HG03108 (cell line): ENCODE data around the gene SRD5A1.

ENCODE experiments used
- ATAC-seq: cut with Tn5 transposase; IDR thresholded peaks from one replicate; pipeline ENCODE4 v1.9.1; 2021; ENCODE audit warnings: moderate library complexity; ENCODE audit not compliant: unreplicated experiment

The SRD5A1 gene

GRCh38 chr5:6603643-6604042 is 29.6 kb upstream of the SRD5A1 start:
- ATAC-seq, result no peak

GRCh38 chr5:6604341-6604740 is 28.9 kb upstream of the SRD5A1 start:
- no peak for ATAC-seq

- ATAC-seq, result no peak
These were observed 28.3 kb upstream of the SRD5A1 start for GRCh38 chr5:6604946-6605345.

- ATAC-seq, result no peak
These were observed 26.2 kb upstream of the SRD5A1 start for GRCh38 chr5:6606884-6607558.

DNA sequence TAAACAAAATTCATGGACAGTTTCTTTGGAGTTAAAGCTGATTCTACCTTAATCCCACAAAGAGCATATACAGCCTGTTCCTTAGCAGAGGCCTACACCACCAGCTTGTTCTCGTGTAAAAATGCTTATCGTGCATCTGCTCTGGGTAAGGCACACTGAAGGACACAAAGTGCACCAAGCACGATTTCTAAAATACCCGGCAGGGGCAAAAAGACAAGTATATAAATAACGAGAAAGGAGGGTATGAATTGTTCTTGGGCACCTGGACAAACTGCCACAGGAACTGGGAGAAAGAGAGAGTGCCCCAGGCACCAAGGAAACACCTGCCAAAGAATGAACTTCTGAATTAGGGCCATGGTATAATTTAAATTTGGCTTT is 25.7 kb upstream of the SRD5A1 start:
- ATAC-seq, result no peak

GRCh38 chr5:6608016-6608415 is 25.2 kb upstream of the SRD5A1 start:
- no peak for ATAC-seq

DNA sequence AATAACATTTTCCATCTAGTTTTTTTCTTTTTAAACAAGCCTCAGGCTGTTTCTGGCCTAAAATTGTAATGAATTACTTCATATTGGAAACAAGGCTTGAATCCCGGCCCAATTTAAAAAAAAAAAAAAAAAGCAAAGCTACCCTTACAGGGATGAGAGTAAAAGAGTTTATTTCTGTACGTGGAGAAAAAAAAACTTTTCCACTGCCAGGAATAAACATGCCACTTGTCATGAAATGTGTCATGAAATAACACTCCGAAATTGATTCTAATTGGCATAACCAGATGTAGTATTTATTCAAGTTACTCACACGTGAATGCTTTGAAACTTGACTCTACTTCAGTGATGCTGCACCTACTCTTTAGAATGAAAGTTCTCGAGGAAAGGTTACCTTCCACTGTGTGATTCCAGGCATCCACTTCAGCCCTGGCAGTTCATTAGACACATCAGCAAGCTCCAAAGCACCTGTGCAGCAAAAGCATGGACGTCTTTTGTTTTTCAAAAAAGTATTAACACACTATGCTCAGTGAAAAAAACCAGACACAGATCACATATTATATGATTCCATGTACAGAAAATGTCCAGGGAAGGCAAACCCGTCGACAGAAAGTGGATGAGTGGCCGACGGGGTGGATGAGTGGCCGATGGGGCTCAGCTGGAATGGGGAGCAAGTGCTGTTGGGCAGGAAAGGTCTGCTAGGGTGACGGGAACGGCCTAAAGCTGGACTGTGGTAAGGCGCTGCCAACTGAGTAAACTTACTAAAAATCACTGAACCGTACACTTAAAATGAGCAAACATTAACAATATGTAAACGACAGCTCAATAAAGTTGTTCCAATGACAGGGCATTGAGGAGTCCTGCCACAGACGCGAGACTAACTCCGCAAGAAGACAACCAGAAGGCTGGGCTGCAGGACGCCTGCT is 21.6 kb upstream of the SRD5A1 start:
- ATAC-seq, result no peak

DNA sequence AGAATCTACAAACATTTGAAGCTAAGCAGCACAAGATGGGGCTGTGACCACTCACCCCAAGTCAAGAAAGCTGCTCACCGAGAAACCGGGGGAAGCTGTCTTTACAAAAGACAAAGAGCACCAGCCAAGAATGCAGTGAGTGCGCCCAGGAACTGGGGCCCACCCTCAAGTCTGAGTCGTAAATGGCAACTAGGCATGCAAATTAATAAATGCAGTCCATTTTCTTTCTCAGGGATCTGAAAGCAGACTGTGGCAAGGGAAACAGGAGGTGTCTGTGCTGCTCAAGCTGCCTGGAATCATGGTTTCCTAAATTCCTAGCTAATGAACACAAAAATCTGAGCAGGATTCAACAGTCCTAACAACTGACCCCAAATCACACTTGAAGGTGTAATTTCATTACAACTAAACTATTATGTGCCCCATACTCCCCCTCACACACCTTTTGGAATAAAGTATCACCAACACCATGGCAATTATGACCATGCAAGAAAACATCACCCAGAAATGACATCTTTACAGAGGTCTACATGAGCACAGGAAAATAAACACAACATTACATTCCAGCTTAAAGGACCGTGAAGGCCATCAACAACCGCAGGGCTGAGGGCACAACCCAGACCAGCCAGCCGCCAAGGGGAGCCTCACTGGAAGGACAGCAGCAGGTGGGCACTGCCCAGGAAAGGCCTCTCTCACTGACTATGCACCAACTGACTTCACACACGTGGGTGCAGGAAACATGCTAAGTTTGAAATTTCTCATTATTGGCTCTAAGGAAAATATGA is 18.0 kb upstream of the SRD5A1 start:
- no peak for ATAC-seq

DNA sequence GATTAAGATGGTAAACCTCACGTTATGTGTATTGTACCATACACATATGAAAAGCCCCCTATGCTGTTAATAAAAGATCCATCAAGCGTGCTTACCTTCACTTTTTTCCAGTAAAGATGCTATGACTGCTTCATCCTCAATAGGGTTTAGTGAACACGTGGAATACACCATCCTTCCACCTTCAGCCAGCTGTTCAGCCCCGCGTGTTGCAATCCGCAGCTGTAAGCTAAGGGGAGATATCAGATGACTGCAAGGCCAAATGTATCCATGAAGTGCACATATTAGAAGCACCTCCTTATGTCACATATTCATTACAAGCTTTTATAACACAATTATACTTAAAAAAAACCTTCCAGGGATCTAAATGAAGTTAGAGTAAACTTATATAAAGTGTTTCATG is 16.6 kb upstream of the SRD5A1 start:
- no peak for ATAC-seq

DNA sequence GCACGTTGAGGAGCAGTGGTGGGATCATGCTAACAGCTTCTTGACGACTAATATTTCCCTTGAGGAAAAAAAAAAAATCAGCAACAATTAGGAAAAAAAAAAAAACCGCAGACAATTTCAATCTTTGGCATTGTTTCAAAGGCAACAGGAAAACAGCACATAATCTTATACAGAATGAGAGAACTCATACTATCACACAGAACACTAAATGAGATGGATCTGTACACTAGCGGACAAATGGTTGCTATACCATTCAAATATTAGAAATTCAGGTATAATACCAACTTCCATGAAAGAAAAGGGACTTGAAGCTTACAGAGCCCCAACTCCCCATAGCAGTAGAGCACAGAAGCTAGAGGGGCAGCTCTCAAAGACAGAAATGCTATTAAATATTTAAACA is 10.0 kb upstream of the SRD5A1 start:
- ATAC-seq, result no peak

- no peak for ATAC-seq
These were observed 9.3 kb upstream of the SRD5A1 start for GRCh38 chr5:6623941-6624340.

DNA sequence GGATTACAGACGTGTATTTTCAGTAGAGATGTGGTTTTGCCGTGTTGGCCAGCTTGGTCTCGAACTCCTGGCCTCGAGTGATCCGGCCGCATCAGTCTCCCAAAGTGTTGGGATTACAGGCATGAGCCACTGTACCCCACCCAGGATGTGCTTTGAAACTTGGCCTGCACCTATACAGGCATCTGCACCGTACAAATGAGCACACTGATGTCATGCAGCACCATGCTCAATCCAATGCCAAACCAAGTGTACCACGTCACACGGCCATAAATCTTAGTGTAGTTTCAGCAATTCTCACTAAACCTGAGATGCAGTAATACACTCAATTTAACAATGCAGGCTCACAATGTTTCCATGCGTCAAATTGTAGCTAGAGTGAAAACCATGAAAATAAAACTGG is 6.7 kb upstream of the SRD5A1 start:
- no peak for ATAC-seq

DNA sequence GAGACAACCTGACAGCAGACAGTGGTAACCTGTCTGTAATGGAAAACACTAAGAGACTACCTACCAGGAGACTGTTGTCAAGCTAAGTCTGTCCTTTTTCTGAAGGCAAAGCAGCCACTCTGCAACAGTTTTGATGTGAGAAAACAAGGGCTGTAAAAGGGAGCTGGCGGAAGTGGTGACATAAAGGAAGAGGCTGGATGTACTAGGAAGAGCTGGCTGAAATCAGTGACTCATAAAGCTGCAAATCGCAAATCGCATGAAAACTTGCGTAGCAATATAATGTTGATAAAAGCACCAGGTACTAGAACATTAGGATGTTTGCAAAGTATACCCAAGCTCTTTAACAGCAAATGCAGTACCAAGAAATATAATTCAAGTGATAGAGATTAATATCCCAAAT is 1.8 kb upstream of the SRD5A1 start:
- no peak for ATAC-seq

DNA sequence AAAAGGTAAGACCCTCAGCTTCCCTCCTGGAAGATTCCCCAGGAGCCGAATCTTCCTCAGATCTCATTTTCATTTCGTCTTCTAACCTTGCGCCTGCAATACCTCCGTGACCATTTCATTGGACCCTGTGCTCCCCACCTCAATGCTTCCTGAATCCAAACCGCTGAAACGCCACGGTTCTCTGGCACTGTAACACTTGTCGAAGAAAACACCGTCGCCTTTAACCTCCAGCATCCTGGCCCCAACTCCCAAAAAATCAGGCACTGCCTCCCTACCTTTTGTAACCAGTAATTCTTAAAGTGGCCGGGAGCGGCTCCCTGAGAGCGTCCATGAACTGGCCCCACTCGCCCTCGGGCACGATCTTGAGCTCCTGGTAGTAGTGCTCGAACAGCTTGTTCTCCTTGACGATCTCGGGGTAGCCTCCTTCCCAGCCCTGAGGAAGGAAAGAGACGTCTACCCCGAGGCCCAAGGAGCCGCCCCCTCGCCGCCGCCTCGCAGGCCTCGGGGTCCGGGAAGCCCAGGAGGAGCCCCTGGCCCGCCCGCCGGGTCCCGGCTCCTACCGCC is 834 bp upstream of the SRD5A1 start:
- peak; percentile 18 for ATAC-seq

DNA sequence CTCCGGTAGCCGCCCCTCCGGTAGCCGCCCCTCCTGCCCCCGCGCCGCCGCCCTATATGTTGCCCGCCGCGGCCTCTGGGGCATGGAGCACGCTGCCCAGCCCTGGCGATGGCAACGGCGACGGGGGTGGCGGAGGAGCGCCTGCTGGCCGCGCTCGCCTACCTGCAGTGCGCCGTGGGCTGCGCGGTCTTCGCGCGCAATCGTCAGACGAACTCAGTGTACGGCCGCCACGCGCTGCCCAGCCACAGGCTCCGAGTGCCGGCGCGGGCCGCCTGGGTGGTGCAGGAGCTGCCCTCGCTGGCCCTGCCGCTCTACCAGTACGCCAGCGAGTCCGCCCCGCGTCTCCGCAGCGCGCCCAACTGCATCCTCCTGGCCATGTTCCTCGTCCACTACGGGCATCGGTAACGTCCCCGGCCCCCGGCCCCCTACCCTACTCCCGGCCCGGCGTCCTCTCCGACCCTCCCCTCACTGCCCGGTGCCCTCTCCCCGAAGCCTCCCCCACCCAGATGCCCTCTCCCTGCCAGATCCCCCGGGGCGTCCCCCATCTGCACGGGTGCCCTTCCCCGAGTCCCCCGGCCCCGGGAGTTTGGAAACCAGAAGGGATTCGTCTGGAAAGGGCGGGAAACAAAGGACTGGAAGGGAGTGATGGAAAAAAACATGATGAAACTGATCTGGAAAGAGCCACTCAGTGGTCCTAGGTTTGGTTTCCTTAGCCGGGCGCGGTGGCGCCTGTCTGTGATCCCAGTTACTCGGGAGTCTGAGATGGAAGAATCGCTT is 417 bp downstream of the SRD5A1 start:
- peak; percentile 31 for ATAC-seq

GRCh38 chr5:6634306-6634705 is 1.1 kb downstream of the SRD5A1 start:
- no peak for ATAC-seq

DNA sequence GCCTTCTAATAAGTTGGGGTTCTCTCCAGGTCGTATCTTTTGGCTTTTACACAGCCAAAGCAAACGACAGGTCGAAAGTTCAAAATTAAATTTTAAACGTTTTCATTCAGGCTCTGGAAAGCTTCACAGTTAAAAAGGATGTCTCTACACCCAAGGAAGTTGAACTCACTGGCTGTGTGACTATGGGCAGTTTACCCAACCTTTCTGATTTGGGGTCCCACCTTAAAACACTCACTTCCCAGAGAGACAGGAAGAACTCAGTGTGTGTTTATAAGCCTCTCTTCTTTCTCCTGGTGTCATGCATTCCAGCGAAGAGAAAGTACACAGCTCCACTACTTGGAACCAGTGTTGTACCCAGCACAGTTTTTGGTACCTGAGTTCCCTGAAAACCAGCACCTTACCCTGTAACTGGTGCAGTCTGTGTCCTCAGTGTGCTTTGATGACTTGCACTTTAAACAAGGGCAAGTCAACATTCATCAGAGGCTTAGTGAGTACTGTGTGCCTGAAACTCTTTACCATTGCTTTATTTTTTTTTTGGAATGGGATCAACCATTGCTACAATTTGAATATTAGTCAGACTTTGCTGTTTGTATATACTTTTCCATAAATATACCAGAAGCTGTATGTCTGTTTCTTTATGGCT is 1.7 kb downstream of the SRD5A1 start:
- no peak for ATAC-seq

DNA sequence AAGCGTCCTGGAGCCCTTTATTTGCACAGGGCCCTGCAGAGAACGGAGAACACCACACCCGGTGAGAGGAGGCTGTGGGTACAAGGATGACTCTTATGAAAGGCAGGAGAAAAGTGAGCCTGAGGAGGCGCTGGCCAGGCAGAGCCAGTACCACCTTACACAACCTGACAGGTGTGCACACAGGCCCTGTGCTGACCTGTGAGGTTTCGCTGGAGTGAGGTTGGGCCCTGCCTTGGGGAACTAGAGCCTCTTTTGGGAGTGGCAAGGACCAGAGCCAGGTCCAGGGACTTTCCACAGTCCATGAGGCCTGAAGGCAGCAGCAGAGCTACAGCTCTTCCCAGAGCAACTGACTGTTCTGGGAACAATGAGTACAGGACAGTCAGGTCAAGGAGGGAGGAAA is 3.1 kb downstream of the SRD5A1 start:
- ATAC-seq, result no peak

DNA sequence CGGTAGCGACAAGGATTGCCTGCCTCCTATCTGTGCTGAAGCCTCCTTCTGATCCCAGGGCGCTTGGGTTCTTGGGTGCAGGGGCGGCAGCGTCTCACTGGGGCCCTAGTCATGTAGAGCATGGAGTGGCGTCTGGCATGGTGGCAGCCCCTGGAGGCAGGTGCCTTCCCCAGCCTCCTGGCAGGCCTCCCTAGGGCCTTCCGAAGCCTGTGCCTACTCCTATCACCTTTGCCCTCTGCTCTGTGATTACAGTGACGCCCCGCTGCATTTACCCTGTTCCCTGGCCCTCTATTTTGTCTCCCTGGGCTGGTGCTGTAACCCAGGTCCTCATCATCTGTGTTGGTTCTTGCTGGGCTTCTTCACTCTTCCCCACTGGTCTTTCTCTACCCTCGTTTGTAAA is 3.8 kb downstream of the SRD5A1 start:
- ATAC-seq, result no peak

DNA sequence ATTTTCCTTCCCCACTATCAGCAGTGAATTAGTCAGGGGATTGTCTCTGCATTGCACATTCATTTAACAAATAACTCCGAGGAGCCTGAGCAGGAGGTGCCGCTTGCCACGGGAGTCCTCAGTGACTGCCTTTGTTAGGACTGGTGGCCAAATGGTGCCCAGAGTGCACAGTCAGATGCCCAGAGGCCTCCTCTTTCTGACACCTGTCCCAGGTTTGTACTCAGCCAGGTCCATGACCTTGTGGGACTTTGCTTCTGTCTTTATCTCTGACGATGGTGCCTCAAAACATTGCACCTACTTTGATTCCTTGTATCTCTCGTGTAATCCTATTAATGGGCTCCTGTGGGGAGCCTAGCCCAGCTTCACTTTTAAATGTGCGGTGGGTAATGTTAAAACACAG is 4.3 kb downstream of the SRD5A1 start:
- no peak for ATAC-seq
